GM12864 (cell line): Measurements from ENCODE around the gene MAD1L1.
A peak's percentile ranks its signal among the peaks of the same experiment; 100 is the strongest.

Experiments used
- DNase-seq: peaks from one replicate; pipeline ENCODE4 v3.0.0-alpha.2; 2011; ENCODE audit warnings: low read depth
- H3K4me3 ChIP-seq: 2 replicates; pipeline ENCODE4 v1.5.1; 2011; ENCODE audit warnings: mild to moderate bottlenecking, low read depth, low read length, control low read depth
- CTCF ChIP-seq: IDR thresholded peaks from 2 replicates; pipeline ENCODE4 v1.5.1; 2011; ENCODE audit warnings: low read depth, mild to moderate bottlenecking, moderate library complexity, low read length, control low read depth, inconsistent platforms; ENCODE audit errors: missing control alignments

Gene MAD1L1

GRCh38 chr7:2106924-2107323 lies 125.8 kb downstream of the MAD1L1 start:
- no peak for DNase-seq
- TF ChIP-seq CTCF: no peak
- no peak overlapping the region for H3K4me3 ChIP-seq

GRCh38 chr7:2106440-2106839 lies 126.3 kb downstream of the MAD1L1 start:
- DNase-seq: no peak
- H3K4me3 ChIP-seq: no peak overlapping the region
- TF ChIP-seq CTCF: no peak

- no peak for DNase-seq
- no peak overlapping the region for H3K4me3 ChIP-seq
- TF ChIP-seq CTCF: no peak
These were observed 126.8 kb downstream of the MAD1L1 start for GRCh38 chr7:2105917-2106316.

- H3K4me3 ChIP-seq: no peak overlapping the region
- no peak for DNase-seq
- no peak for TF ChIP-seq CTCF
These were observed 127.5 kb downstream of the MAD1L1 start for GRCh38 chr7:2105280-2105679.

GRCh38 chr7:2104716-2105115 lies 128.0 kb downstream of the MAD1L1 start:
- no peak for TF ChIP-seq CTCF
- H3K4me3 ChIP-seq: no peak overlapping the region
- no peak for DNase-seq

GRCh38 chr7:2104107-2104710 lies 128.5 kb downstream of the MAD1L1 start:
- H3K4me3 ChIP-seq: no peak overlapping the region
- DNase-seq: no peak
- peak; percentile 77 for TF ChIP-seq CTCF

GRCh38 chr7:2103071-2103898 lies 129.5 kb downstream of the MAD1L1 start:
- H3K4me3 ChIP-seq: no peak overlapping the region
- TF ChIP-seq CTCF: no peak
- no peak for DNase-seq
